Neural cell (in vitro differentiated cells): ENCODE results near the gene MACROD1. TPM values are rescaled to one million over a fixed set of nuclear protein-coding genes. Genes with fewer than 3 reads are reported as not detected.

Source experiments
- H2AFZ ChIP-seq: fragments of 200-600, 300-800 bp; sonication (generic), shearing (Covaris generic); 2 replicates; pipeline ENCODE4 v1.6.0; 2014; ENCODE audit warnings: low read depth, mild to moderate bottlenecking, antibody characterized with exemption, low read length, moderate library complexity
- H3F3A ChIP-seq: fragments of 200-600 bp; shearing (Covaris generic); 2 replicates; pipeline ENCODE4 v1.6.1; 2016; ENCODE audit warnings: mild to moderate bottlenecking, moderate library complexity, mixed read lengths, antibody characterized with exemption, low read length; ENCODE audit not compliant: insufficient read depth, poor library complexity, severe bottlenecking
- H3K27ac ChIP-seq: fragments of 200-600, 300-800 bp; sonication (generic), shearing (Covaris generic); 2 replicates; pipeline ENCODE4 v1.5.1; 2014; ENCODE audit warnings: mild to moderate bottlenecking, low read length, moderate library complexity
- H3K27me3 ChIP-seq: fragments of 300-800, 200-600 bp; sonication (generic), shearing (Covaris generic); 2 replicates; pipeline ENCODE4 v1.6.0; 2014; ENCODE audit warnings: mild to moderate bottlenecking, low read depth, low read length, moderate library complexity; ENCODE audit not compliant: insufficient read depth
- H3K36me3 ChIP-seq: fragments of 300-800, 200-600 bp; sonication (generic), shearing (Covaris generic); 2 replicates; pipeline ENCODE4 v1.5.1; 2014; ENCODE audit warnings: mild to moderate bottlenecking, antibody characterized with exemption, low read length, moderate library complexity; ENCODE audit not compliant: insufficient read depth
- H3K4me2 ChIP-seq: fragments of 300-800, 200-600 bp; sonication (generic), shearing (Covaris generic); 2 replicates; pipeline ENCODE4 v1.6.0; 2014; ENCODE audit warnings: mild to moderate bottlenecking, low read length
- H3K4me3 ChIP-seq: fragments of 300-800, 200-600 bp; sonication (generic), shearing (Covaris generic); 2 replicates; pipeline ENCODE4 v1.5.1; 2014; ENCODE audit warnings: mild to moderate bottlenecking, low read length, moderate library complexity
- H3K79me2 ChIP-seq: fragments of 200-600 bp; shearing (Covaris generic); replicated peaks from 2 replicates; pipeline ENCODE4 v1.6.0; 2014; ENCODE audit warnings: mild to moderate bottlenecking, low read length, moderate library complexity; ENCODE audit not compliant: insufficient read depth
- H3K9ac ChIP-seq: fragments of 300-800, 200-600 bp; sonication (generic), shearing (Covaris generic); 2 replicates; pipeline ENCODE4 v1.6.1; 2016; ENCODE audit warnings: mild to moderate bottlenecking, low read length, mixed read lengths
- H3K9me2 ChIP-seq: fragments of 200-600 bp; shearing (Covaris generic); 2 replicates; pipeline ENCODE4 v1.6.1; 2016; ENCODE audit warnings: mild to moderate bottlenecking, low read length, mixed read lengths; ENCODE audit not compliant: insufficient read depth
- H3K9me3 ChIP-seq: fragments of 200-600, 300-800 bp; sonication (generic), shearing (Covaris generic); 2 replicates; pipeline ENCODE4 v1.6.1; 2016; ENCODE audit warnings: mild to moderate bottlenecking, mixed run types, low read length, moderate library complexity, mixed read lengths
- H4K20me1 ChIP-seq: fragments of 200-600 bp; shearing (Covaris generic); 2 replicates; pipeline ENCODE4 v1.6.1; 2016; ENCODE audit warnings: mild to moderate bottlenecking, mixed run types; ENCODE audit not compliant: insufficient read depth
- CTCF ChIP-seq: fragments of 450-650 bp; IDR thresholded peaks from 2 replicates; pipeline ENCODE4 v1.5.1; 2014; ENCODE audit warnings: antibody characterized with exemption, mild to moderate bottlenecking, moderate library complexity; ENCODE audit not compliant: poor library complexity, severe bottlenecking
- EZH2 ChIP-seq: fragments of 200-600, 300-800 bp; shearing (Covaris generic), sonication (generic); IDR thresholded peaks from 2 replicates; pipeline ENCODE4 v1.6.1; 2014; ENCODE audit warnings: antibody characterized with exemption, low read length, borderline replicate concordance, mild to moderate bottlenecking; ENCODE audit not compliant: insufficient read depth, poor library complexity, severe bottlenecking
- MXI1 ChIP-seq: fragments of 450-650 bp; conservative IDR thresholded peaks from 2 replicates; pipeline ENCODE4 v1.6.1; 2014; ENCODE audit warnings: antibody characterized with exemption, mild to moderate bottlenecking; ENCODE audit not compliant: poor library complexity, severe bottlenecking
- POLR2AphosphoS5 ChIP-seq: IDR thresholded peaks from 2 replicates; pipeline ENCODE4 v1.6.1; 2012
- RAD21 ChIP-seq: fragments of 450-650 bp; conservative IDR thresholded peaks from 2 replicates; pipeline ENCODE4 v1.6.1; 2014; ENCODE audit warnings: antibody characterized with exemption, mild to moderate bottlenecking, moderate library complexity
- REST ChIP-seq: IDR thresholded peaks from 2 replicates; pipeline ENCODE4 v1.6.1; 2012; ENCODE audit warnings: borderline replicate concordance
- SMC3 ChIP-seq: fragments of 450-650 bp; conservative IDR thresholded peaks from 2 replicates; pipeline ENCODE4 v1.6.1; 2014; ENCODE audit warnings: antibody characterized with exemption, mild to moderate bottlenecking, moderate library complexity; ENCODE audit not compliant: poor library complexity
- TAF1 ChIP-seq: IDR thresholded peaks from 2 replicates; pipeline ENCODE4 v1.6.1; 2012; ENCODE audit warnings: low read depth
- polyA plus RNA-seq: library from polyadenylated mRNA; depleted of rRNA; stranded (reverse); fragments of >200 nt; gene quantifications from 2 replicates; pipeline ENCODE4 v1.2.3, GENCODE V29; 2014

The MACROD1 gene
- polyA plus RNA-seq, 1 donor from 2014 or later: 30.8 TPM

- H3K27ac ChIP-seq: no peak overlapping the region
- H3K79me2 ChIP-seq: no peaks in the 10 kb centered on the region
- no peaks in the 10 kb centered on the region for H3K27me3 ChIP-seq
- no peaks in the 10 kb centered on the region for H3K9me3 ChIP-seq
- no peak overlapping the region for H2AFZ ChIP-seq
- H3K4me3 ChIP-seq: no peak overlapping the region
- TF ChIP-seq MXI1 (no peak), POLR2AphosphoS5 (no peak)
- H4K20me1 ChIP-seq: no peaks in the 10 kb centered on the region
- H3K9me2 ChIP-seq: no peaks in the 10 kb centered on the region
- H3K36me3 ChIP-seq: no peaks in the 10 kb centered on the region
- H3K4me2 ChIP-seq: no peak overlapping the region
- no peak overlapping the region for H3K9ac ChIP-seq
- H3F3A ChIP-seq: no peaks in the 10 kb centered on the region
Observed at GRCh38 chr11:64124147-64124546, 41.8 kb downstream of the MACROD1 start.

GRCh38 chr11:64123679-64124078, 42.2 kb downstream of the MACROD1 start:
- H3F3A ChIP-seq: no peaks in the 10 kb centered on the region
- no peak overlapping the region for H3K9ac ChIP-seq
- no peak overlapping the region for H3K4me3 ChIP-seq
- H3K4me2 ChIP-seq: no peak overlapping the region
- TF ChIP-seq EZH2 (no peak), POLR2AphosphoS5 (no peak), MXI1 (no peak), SMC3 (no peak), CTCF (no peak), REST (no peak)
- H3K9me3 ChIP-seq: no peaks in the 10 kb centered on the region
- no peaks in the 10 kb centered on the region for H4K20me1 ChIP-seq
- H3K36me3 ChIP-seq: no peaks in the 10 kb centered on the region
- H3K79me2 ChIP-seq: no peaks in the 10 kb centered on the region
- no peaks in the 10 kb centered on the region for H3K9me2 ChIP-seq
- H2AFZ ChIP-seq: no peak overlapping the region
- no peaks in the 10 kb centered on the region for H3K27me3 ChIP-seq
- no peak overlapping the region for H3K27ac ChIP-seq

- Histone ChIP-seq H2AFZ (no peak overlapping the region), H3K4me3 (no peak overlapping the region), H3K27ac (peak overlapping the region; percentile 30)
- TF ChIP-seq SMC3 (no peak), EZH2 (no peak), RAD21 (no peak), MXI1 (no peak), TAF1 (no peak), REST (no peak), CTCF (no peak)
Observed at GRCh38 chr11:64122411-64123410, 43.2 kb downstream of the MACROD1 start.

More at GRCh38 chr11:64122411-64123410, 43.2 kb downstream of the MACROD1 start:
- H3F3A ChIP-seq: no peaks in the 10 kb centered on the region
- no peaks in the 10 kb centered on the region for H3K27me3 ChIP-seq
- H3K79me2 ChIP-seq: no peaks in the 10 kb centered on the region
- no peaks in the 10 kb centered on the region for H3K9me2 ChIP-seq
- no peaks in the 10 kb centered on the region for H4K20me1 ChIP-seq
- no peaks in the 10 kb centered on the region for H3K36me3 ChIP-seq
- H3K4me2 ChIP-seq: no peak overlapping the region
- peak overlapping the region; percentile 28 for H3K9ac ChIP-seq
- no peaks in the 10 kb centered on the region for H3K9me3 ChIP-seq
